BE2C (cell line): ENCODE results near the gene NCOA7.

Source experiments
- DNase-seq: peaks from one replicate; pipeline ENCODE4 v3.0.0-alpha.2; 2020
- H3K27me3 ChIP-seq: fragments of 250-450 bp; sonication (Bioruptor Pico); 2 replicates; pipeline ENCODE4 v1.5.1; 2020; ENCODE audit warnings: mild to moderate bottlenecking
- H3K36me3 ChIP-seq: fragments of 250-450 bp; sonication (Bioruptor Pico); 2 replicates; pipeline ENCODE4 v1.5.1; 2020; ENCODE audit warnings: mild to moderate bottlenecking
- H3K4me1 ChIP-seq: fragments of 250-450 bp; sonication (Bioruptor Pico); 2 replicates; pipeline ENCODE4 v1.5.1; 2020
- H3K4me3 ChIP-seq: 2 replicates; pipeline ENCODE4 v1.5.1; 2011; ENCODE audit warnings: low read depth, low read length
- H3K9me3 ChIP-seq: fragments of 250-450 bp; sonication (Bioruptor Pico); 2 replicates; pipeline ENCODE4 v1.5.1; 2020
- TF ChIP-seq, protein P1 (sequence below): IDR thresholded peaks from 2 replicates; pipeline ENCODE4 v1.5.1; 2012; ENCODE audit warnings: mild to moderate bottlenecking, low read depth, low read length

NCOA7 gene

DNA sequence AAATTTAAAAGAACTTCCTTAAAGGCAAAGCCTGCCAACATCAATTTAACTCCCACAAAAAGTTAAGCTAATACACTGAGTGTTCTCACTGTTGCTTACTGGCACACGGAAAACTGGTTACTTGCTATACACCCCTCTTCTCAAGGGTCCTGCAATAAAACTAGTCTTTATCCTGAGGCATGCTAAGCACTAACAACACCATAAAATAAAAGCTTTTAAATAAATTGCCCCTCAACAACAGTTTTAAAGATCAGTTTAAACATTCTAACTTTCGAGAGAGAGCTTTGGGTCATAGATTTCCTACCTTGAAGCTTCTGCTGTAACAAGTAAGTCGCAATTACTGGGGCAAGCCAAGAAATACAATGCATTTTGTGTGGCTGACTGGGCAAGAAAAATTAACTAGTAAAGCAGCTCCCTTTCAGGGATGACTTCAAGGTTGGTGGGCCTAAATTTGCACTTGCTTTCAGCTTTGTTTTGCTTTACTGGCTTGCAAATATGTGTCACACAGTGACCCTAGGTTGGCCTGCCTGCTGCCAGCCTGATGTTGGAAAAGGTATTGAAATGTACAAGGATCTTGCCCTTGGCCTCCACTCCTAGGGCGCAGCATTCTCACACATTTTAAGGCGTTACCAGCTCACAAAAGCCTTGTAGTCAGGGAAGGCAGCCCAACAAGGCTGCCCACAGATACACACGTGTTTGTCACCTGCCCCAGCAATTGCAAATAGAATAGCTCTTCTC is 45.3 kb upstream of the NCOA7 start:
- Histone ChIP-seq H3K36me3 (no peaks in the 10 kb centered on the region), H3K27me3 (peaks cover 96% of the 10 kb centered on the region), H3K9me3 (no peaks in the 10 kb centered on the region), H3K4me1 (peaks cover 6% of the 10 kb centered on the region; the same call in 1 of the 2 replicates), H3K4me3 (no peak overlapping the region)
- no peak for DNase-seq
- TF ChIP-seq, protein P1, sequence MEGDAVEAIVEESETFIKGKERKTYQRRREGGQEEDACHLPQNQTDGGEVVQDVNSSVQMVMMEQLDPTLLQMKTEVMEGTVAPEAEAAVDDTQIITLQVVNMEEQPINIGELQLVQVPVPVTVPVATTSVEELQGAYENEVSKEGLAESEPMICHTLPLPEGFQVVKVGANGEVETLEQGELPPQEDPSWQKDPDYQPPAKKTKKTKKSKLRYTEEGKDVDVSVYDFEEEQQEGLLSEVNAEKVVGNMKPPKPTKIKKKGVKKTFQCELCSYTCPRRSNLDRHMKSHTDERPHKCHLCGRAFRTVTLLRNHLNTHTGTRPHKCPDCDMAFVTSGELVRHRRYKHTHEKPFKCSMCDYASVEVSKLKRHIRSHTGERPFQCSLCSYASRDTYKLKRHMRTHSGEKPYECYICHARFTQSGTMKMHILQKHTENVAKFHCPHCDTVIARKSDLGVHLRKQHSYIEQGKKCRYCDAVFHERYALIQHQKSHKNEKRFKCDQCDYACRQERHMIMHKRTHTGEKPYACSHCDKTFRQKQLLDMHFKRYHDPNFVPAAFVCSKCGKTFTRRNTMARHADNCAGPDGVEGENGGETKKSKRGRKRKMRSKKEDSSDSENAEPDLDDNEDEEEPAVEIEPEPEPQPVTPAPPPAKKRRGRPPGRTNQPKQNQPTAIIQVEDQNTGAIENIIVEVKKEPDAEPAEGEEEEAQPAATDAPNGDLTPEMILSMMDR: no peak

DNA sequence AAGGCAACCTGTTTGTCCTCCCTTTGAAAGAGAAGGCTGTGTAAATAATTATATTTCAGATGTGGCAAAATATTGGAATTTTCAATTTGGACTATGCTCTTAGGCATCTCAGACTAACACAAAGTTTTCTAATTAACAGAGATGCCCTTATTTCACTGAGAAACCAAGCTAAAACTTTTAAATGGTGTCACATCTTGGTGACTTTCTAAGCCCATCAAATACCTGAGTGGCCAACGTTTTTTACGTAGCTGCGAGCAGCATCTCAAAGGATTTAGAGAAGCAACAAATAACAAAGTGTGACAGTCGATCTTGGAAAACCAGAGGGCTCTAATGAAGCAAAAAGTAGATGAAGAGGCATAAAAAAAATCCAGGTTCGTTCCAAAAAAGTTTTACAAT is 44.7 kb upstream of the NCOA7 start:
- DNase-seq: no peak
- H3K9me3 ChIP-seq: no peaks in the 10 kb centered on the region
- peaks cover 96% of the 10 kb centered on the region for H3K27me3 ChIP-seq
- H3K4me1 ChIP-seq: peaks cover 6% of the 10 kb centered on the region; the same call in 1 of the 2 replicates
- no peaks in the 10 kb centered on the region for H3K36me3 ChIP-seq
- TF ChIP-seq, protein P1: no peak
- H3K4me3 ChIP-seq: no peak overlapping the region

DNA sequence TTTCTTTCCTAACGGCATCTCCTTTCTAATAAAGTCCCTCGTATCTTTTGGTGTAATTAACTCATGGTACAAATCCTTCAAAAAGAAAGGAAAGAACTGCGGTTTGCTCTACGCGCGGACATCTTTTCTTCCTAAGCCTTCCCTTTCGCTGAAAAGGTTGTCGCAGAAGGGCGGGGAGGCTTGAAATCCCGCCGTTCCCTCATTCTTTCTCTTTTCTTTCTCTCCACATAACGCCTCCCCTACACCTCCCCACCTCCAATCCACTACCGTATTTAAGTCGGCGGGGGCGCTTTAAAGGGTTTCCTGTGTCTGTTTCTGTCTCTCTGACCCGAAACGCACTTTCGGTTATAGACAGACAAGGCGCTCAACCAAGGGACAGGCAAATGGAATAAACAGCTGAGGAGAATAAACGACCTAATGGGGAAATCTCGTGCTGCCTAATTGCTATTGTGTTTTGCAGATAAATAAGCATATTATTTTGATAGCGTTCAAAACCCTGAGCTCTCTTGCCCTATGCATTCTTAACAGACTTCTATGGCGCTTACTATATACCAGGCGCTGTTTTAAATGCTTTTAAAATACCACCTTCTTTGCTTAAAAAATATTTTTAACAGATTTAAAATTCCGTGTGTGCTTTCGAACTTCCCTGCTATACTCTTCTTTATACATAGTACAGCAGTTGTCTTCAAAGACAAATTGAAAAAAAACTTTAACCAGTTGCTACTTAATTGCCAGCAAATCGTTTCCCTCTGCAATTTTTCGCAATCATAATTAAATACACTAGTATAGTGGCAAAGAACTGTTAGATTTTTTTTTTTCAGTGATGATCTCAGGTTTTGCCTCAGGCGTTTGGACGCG is 43.8 kb upstream of the NCOA7 start:
- Histone ChIP-seq H3K36me3 (no peaks in the 10 kb centered on the region), H3K27me3 (peaks cover 98% of the 10 kb centered on the region), H3K9me3 (no peaks in the 10 kb centered on the region), H3K4me1 (peaks cover 6% of the 10 kb centered on the region; the same call in 1 of the 2 replicates), H3K4me3 (peak overlapping the region; percentile 33)
- TF ChIP-seq, protein P1: no peak
- DNase-seq: no peak

DNA sequence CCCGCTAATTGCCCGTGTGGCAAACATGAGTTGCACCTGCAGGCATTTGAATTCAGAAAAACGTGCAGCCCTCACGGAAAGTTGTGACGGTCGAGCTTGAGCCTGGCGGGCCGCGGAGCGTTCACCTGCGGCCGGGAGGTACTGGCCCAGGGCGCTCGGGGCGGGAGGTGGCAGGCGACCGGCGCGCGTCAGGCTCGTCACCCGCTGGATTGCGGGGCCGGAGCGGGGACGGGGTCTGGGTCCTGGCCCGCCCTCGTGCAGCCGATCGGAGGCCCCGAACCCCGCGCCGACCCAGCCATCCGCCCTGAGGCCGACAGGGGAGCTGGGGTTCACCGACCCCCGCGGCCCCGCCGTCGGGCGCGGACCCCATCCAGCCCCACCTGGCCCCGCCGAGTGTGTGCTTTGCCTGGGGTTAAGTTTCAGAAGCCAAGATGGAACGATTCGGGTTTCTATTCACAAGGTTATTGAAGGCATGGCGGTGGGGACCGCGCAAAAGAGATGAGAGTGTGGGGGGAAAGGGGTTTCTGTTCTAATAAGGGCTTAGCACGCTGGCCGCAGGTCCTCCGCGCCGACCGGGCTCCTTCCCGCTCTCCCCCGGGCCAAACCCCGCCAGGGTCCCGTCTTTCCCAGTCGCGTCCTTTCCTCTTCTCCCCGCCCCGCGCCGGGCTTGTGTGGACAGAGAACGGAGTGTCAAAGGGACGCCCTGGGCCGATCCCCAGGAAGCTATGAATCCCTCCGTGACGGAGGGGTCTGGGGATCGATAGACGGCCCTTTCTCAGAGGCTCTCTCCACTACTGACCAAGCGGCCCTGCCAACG is 43.0 kb upstream of the NCOA7 start:
- Histone ChIP-seq H3K36me3 (no peaks in the 10 kb centered on the region), H3K27me3 (peaks cover 94% of the 10 kb centered on the region), H3K4me3 (peak overlapping the region; percentile 62), H3K9me3 (no peaks in the 10 kb centered on the region), H3K4me1 (peaks cover 6% of the 10 kb centered on the region; the same call in 1 of the 2 replicates)
- TF ChIP-seq, protein P1: no peak
- DNase-seq: peak; percentile 21

DNA sequence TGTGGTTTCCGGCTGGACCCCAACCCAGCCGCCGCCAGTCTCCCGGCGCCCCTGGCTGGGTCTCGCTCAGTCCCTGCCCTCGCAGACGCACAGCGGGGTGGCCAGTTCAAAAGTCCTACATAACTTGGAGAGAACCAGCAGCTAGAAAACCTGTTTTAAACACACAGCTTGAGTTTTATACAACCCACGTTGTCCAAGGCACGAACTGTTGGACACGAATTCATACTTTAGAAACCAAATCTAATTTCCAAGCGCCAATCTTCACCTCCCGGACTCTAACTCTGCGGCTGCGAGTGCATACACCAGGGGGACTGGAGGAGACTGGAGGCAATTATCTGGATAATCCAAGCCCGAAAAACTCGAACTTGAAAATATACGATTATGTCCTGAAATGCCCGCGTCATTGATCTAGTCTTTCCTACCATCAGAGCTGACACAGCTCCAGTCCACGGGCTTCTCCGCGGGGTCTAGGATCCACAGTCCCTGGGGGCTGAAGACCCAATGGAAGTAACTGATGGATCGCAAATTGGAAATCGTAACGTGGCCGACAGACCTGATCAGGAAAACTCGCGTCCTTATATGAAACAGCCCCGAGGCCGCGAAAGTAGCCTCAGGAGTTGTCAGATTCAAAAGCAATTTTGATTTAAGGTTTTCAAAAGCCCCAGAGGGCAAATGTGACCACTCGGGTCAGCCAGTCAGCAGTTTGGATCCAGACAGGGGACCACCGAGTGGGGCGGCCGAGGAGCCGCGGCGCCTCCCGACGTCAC is 42.2 kb upstream of the NCOA7 start:
- Histone ChIP-seq H3K27me3 (peaks cover 94% of the 10 kb centered on the region), H3K36me3 (no peaks in the 10 kb centered on the region), H3K9me3 (no peaks in the 10 kb centered on the region), H3K4me1 (peaks cover 6% of the 10 kb centered on the region; the same call in 1 of the 2 replicates), H3K4me3 (peak overlapping the region; percentile 62)
- no peak for DNase-seq
- TF ChIP-seq, protein P1: no peak
